Measurements from ENCODE around the gene C9orf50. TPM values are rescaled to one million over a fixed set of nuclear protein-coding genes. Genes with fewer than 3 reads are reported as not detected.
"Not testable (repeated sequence)": the region's sequence is repeated elsewhere in the genome, so short reads cannot be mapped to it uniquely, and the experiment has no call there.

C9orf50 gene
- total RNA-seq, 1 donor from 2014 or later: not detected

- H3K27me3 ChIP-seq: no peaks in the 10 kb centered on the region
- H3K36me3 ChIP-seq: no peaks in the 10 kb centered on the region
- H3K4me3 ChIP-seq: no peak overlapping the region
- peaks cover 36% of the 10 kb centered on the region for H3K4me1 ChIP-seq
- TF ChIP-seq CTCF (IDR thresholded peaks at IDR 0.05): no peak
- no peaks in the 10 kb centered on the region for H3K9me3 ChIP-seq
- ATAC-seq (no peak), DNase-seq (no peak)
- intact Hi-C loops (cut with DNase I): no loop called here
- H3K27ac ChIP-seq: no peak overlapping the region
Observed at GRCh38 chr9:129595311-129595741, 25.6 kb downstream of the C9orf50 start.

GRCh38 chr9:129594632-129595031, 26.3 kb downstream of the C9orf50 start:
- H3K27ac ChIP-seq: no peak overlapping the region
- H3K36me3 ChIP-seq: no peaks in the 10 kb centered on the region
- H3K27me3 ChIP-seq: no peaks in the 10 kb centered on the region
- DNase-seq: no peak
- ATAC-seq: no peak
- TF ChIP-seq CTCF (IDR thresholded peaks at IDR 0.05): no peak
- H3K4me1 ChIP-seq: peaks cover 36% of the 10 kb centered on the region
- intact Hi-C loops (cut with DNase I): no loop called here
- H3K4me3 ChIP-seq: no peak overlapping the region
- H3K9me3 ChIP-seq: no peaks in the 10 kb centered on the region

DNA sequence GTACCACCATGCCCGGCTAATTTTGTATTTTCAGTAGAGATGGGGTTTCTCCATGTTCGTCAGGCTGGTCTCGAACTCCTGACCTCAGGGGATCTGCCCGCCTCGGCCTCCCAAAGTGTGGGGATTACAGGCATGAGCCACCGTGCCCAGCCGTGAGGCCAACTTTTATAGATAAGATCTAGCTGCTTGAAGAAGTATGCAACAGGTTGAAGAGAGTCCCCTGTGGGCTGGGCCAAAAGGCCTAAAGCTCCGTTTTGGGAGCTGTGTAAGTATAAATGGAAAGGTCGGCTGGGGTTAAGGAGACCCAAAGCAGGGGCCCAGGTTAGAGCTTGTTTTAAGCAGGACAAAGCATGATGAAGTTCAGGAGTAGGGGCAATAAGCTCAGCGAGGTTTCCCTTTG, 28.1 kb downstream of the C9orf50 start:
- H3K36me3 ChIP-seq; H3K4me3 ChIP-seq; H3K27ac ChIP-seq; DNase-seq; ATAC-seq; H3K9me3 ChIP-seq; H3K27me3 ChIP-seq; intact Hi-C loops (cut with DNase I): not testable (repeated sequence)
- peaks cover 28% of the 10 kb centered on the region for H3K4me1 ChIP-seq

GRCh38 chr9:129591916-129592315, 29.0 kb downstream of the C9orf50 start:
- Histone ChIP-seq H3K4me1 (peaks cover 20% of the 10 kb centered on the region), H3K9me3 (no peaks in the 10 kb centered on the region), H3K27ac (no peak overlapping the region), H3K4me3 (no peak overlapping the region), H3K36me3 (no peaks in the 10 kb centered on the region), H3K27me3 (no peaks in the 10 kb centered on the region)
- no peak for TF ChIP-seq CTCF (IDR thresholded peaks at IDR 0.05)
- DNase-seq (no peak), ATAC-seq (no peak)
- intact Hi-C loops (cut with DNase I): no loop called here

GRCh38 chr9:129590466-129590865, 30.4 kb downstream of the C9orf50 start:
- TF ChIP-seq CTCF (IDR thresholded peaks at IDR 0.05): no peak
- intact Hi-C loops (cut with DNase I): no loop called here
- no peaks in the 10 kb centered on the region for H3K36me3 ChIP-seq
- ATAC-seq: no peak
- no peaks in the 10 kb centered on the region for H3K9me3 ChIP-seq
- no peak overlapping the region for H3K4me3 ChIP-seq
- DNase-seq: no peak
- no peaks in the 10 kb centered on the region for H3K27me3 ChIP-seq
- H3K27ac ChIP-seq: no peak overlapping the region
- peaks cover 5% of the 10 kb centered on the region for H3K4me1 ChIP-seq

GRCh38 chr9:129587487-129588262, 33.2 kb downstream of the C9orf50 start:
- no peak overlapping the region for H3K27ac ChIP-seq
- no peak for TF ChIP-seq CTCF (IDR thresholded peaks at IDR 0.05)
- no peaks in the 10 kb centered on the region for H3K27me3 ChIP-seq
- no peak overlapping the region for H3K4me3 ChIP-seq
- no peaks in the 10 kb centered on the region for H3K4me1 ChIP-seq
- H3K36me3 ChIP-seq: no peaks in the 10 kb centered on the region
- DNase-seq: no peak
- intact Hi-C loops (cut with DNase I): no loop called here
- no peaks in the 10 kb centered on the region for H3K9me3 ChIP-seq
- no peak for ATAC-seq
